GM23338 (cell line): ENCODE data around the gene PJA2.

Source experiments
- CREB1 ChIP-seq: fragments of 250-450 bp; sonication (Bioruptor Pico); IDR thresholded peaks from 2 replicates; pipeline ENCODE4 v1.5.0; 2020; ENCODE audit warnings: low read depth, mild to moderate bottlenecking, moderate library complexity
- EZH2 ChIP-seq: fragments of 200-600 bp; sonication (generic); IDR thresholded peaks from one replicate; pipeline ENCODE4 v1.8.0; 2017; ENCODE audit warnings: antibody characterized with exemption, mild to moderate bottlenecking, low read depth; ENCODE audit not compliant: unreplicated experiment
- EZH2phosphoT487 ChIP-seq: fragments of 200-600 bp; sonication (generic); IDR thresholded peaks from one replicate; pipeline ENCODE4 v1.8.1; 2018; ENCODE audit warnings: antibody characterized with exemption; ENCODE audit not compliant: unreplicated experiment
- JUNB ChIP-seq: IDR thresholded peaks from one replicate; pipeline ENCODE4 v1.6.1; 2016; ENCODE audit warnings: antibody characterized with exemption; ENCODE audit not compliant: unreplicated experiment
- NANOG ChIP-seq: IDR thresholded peaks from 2 replicates; pipeline ENCODE4 v1.6.1; 2016; ENCODE audit warnings: antibody characterized with exemption, borderline replicate concordance
- POLR2AphosphoS5 ChIP-seq: IDR thresholded peaks from 2 replicates; pipeline ENCODE4 v1.6.1; 2016; ENCODE audit warnings: antibody characterized with exemption, low read depth
- STAT1 ChIP-seq: IDR thresholded peaks from one replicate; pipeline ENCODE4 v1.6.1; 2016; ENCODE audit warnings: antibody characterized with exemption; ENCODE audit not compliant: unreplicated experiment
- ZNF114 ChIP-seq: fragments of 250-450 bp; sonication (Bioruptor Pico); IDR thresholded peaks from 2 replicates; pipeline ENCODE4 v1.5.0; 2020; ENCODE audit warnings: mild to moderate bottlenecking, moderate library complexity
- ZNF331 ChIP-seq: fragments of 250-450 bp; sonication (Bioruptor Pico); IDR thresholded peaks from 2 replicates; pipeline ENCODE4 v1.5.0; 2020; ENCODE audit warnings: low read depth, mild to moderate bottlenecking, moderate library complexity
- TF ChIP-seq, protein P1 (sequence below), 2 experiments: fragments of 200-600 bp in 1 of 2; sonication (generic) in 1 of 2; conservative IDR thresholded peaks; 2 replicates each; pipeline versions ENCODE4 v1.5.1 to v1.6.1; 2016 to 2017; ENCODE audit warnings: antibody characterized with exemption in 2 of 2, low read depth in 2 of 2, mild to moderate bottlenecking in 2 of 2, moderate library complexity in 1 of 2
- TF ChIP-seq, protein P2 (sequence below): IDR thresholded peaks from one replicate; pipeline ENCODE4 v1.6.1; 2018; ENCODE audit warnings: antibody characterized with exemption; ENCODE audit not compliant: unreplicated experiment
- TF ChIP-seq, protein P3 (sequence below): fragments of 250-450 bp; sonication (Bioruptor Pico); IDR thresholded peaks from 2 replicates; pipeline ENCODE4 v1.5.0; 2020; ENCODE audit warnings: mild to moderate bottlenecking, moderate library complexity

DNA sequence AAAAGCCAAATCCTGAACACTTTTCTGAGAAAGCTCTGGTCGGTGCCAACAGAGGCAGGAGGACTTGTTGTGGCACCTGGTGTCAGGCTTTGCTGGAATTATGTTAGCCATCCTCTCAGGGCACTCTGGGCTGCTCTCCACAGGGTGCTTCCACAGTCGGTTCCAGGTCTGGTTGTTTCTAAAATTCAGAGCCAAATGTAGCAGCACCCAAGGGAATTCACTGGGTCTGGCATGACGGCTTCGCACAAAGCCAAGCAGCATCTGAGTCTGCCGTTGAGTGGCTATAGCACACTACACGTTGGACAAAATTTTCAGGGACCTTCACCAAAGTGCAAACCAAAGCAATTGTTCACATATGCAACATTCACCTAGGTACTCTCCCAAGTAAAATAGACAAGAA is 110.2 kb downstream of the PJA2 start:
- TF ChIP-seq, protein P1, sequence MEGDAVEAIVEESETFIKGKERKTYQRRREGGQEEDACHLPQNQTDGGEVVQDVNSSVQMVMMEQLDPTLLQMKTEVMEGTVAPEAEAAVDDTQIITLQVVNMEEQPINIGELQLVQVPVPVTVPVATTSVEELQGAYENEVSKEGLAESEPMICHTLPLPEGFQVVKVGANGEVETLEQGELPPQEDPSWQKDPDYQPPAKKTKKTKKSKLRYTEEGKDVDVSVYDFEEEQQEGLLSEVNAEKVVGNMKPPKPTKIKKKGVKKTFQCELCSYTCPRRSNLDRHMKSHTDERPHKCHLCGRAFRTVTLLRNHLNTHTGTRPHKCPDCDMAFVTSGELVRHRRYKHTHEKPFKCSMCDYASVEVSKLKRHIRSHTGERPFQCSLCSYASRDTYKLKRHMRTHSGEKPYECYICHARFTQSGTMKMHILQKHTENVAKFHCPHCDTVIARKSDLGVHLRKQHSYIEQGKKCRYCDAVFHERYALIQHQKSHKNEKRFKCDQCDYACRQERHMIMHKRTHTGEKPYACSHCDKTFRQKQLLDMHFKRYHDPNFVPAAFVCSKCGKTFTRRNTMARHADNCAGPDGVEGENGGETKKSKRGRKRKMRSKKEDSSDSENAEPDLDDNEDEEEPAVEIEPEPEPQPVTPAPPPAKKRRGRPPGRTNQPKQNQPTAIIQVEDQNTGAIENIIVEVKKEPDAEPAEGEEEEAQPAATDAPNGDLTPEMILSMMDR (conservative IDR thresholded peaks at IDR 0.05; ENCODE audit: low read depth in 2 of 2): no peak
- TF ChIP-seq, protein P2, sequence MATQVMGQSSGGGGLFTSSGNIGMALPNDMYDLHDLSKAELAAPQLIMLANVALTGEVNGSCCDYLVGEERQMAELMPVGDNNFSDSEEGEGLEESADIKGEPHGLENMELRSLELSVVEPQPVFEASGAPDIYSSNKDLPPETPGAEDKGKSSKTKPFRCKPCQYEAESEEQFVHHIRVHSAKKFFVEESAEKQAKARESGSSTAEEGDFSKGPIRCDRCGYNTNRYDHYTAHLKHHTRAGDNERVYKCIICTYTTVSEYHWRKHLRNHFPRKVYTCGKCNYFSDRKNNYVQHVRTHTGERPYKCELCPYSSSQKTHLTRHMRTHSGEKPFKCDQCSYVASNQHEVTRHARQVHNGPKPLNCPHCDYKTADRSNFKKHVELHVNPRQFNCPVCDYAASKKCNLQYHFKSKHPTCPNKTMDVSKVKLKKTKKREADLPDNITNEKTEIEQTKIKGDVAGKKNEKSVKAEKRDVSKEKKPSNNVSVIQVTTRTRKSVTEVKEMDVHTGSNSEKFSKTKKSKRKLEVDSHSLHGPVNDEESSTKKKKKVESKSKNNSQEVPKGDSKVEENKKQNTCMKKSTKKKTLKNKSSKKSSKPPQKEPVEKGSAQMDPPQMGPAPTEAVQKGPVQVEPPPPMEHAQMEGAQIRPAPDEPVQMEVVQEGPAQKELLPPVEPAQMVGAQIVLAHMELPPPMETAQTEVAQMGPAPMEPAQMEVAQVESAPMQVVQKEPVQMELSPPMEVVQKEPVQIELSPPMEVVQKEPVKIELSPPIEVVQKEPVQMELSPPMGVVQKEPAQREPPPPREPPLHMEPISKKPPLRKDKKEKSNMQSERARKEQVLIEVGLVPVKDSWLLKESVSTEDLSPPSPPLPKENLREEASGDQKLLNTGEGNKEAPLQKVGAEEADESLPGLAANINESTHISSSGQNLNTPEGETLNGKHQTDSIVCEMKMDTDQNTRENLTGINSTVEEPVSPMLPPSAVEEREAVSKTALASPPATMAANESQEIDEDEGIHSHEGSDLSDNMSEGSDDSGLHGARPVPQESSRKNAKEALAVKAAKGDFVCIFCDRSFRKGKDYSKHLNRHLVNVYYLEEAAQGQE: no peak
- TF ChIP-seq EZH2 (no peak), POLR2AphosphoS5 (no peak), STAT1 (no peak), EZH2phosphoT487 (no peak), ZNF331 (CRISPR knock-in tag) (no peak), ZNF114 (CRISPR knock-in tag) (no peak), CREB1 (no peak), JUNB (no peak), NANOG (no peak)
- TF ChIP-seq, protein P3, sequence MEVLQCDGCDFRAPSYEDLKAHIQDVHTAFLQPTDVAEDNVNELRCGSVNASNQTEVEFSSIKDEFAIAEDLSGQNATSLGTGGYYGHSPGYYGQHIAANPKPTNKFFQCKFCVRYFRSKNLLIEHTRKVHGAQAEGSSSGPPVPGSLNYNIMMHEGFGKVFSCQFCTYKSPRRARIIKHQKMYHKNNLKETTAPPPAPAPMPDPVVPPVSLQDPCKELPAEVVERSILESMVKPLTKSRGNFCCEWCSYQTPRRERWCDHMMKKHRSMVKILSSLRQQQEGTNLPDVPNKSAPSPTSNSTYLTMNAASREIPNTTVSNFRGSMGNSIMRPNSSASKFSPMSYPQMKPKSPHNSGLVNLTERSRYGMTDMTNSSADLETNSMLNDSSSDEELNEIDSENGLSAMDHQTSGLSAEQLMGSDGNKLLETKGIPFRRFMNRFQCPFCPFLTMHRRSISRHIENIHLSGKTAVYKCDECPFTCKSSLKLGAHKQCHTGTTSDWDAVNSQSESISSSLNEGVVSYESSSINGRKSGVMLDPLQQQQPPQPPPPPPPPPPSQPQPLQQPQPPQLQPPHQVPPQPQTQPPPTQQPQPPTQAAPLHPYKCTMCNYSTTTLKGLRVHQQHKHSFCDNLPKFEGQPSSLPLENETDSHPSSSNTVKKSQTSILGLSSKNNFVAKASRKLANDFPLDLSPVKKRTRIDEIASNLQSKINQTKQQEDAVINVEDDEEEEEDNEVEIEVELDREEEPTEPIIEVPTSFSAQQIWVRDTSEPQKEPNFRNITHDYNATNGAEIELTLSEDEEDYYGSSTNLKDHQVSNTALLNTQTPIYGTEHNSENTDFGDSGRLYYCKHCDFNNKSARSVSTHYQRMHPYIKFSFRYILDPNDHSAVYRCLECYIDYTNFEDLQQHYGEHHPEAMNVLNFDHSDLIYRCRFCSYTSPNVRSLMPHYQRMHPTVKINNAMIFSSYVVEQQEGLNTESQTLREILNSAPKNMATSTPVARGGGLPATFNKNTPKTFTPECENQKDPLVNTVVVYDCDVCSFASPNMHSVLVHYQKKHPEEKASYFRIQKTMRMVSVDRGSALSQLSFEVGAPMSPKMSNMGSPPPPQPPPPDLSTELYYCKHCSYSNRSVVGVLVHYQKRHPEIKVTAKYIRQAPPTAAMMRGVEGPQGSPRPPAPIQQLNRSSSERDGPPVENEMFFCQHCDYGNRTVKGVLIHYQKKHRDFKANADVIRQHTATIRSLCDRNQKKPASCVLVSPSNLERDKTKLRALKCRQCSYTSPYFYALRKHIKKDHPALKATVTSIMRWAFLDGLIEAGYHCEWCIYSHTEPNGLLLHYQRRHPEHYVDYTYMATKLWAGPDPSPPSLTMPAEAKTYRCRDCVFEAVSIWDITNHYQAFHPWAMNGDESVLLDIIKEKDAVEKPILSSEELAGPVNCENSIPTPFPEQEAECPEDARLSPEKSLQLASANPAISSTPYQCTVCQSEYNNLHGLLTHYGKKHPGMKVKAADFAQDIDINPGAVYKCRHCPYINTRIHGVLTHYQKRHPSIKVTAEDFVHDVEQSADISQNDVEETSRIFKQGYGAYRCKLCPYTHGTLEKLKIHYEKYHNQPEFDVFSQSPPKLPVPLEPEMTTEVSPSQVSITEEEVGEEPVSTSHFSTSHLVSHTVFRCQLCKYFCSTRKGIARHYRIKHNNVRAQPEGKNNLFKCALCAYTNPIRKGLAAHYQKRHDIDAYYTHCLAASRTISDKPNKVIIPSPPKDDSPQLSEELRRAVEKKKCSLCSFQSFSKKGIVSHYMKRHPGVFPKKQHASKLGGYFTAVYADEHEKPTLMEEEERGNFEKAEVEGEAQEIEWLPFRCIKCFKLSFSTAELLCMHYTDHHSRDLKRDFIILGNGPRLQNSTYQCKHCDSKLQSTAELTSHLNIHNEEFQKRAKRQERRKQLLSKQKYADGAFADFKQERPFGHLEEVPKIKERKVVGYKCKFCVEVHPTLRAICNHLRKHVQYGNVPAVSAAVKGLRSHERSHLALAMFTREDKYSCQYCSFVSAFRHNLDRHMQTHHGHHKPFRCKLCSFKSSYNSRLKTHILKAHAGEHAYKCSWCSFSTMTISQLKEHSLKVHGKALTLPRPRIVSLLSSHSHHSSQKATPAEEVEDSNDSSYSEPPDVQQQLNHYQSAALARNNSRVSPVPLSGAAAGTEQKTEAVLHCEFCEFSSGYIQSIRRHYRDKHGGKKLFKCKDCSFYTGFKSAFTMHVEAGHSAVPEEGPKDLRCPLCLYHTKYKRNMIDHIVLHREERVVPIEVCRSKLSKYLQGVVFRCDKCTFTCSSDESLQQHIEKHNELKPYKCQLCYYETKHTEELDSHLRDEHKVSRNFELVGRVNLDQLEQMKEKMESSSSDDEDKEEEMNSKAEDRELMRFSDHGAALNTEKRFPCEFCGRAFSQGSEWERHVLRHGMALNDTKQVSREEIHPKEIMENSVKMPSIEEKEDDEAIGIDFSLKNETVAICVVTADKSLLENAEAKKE (CRISPR knock-in tag): no peak
